GM21619 (cell line): ENCODE measurements around the gene KREMEN2.
"Not testable (repeated sequence)": the region's sequence is repeated elsewhere in the genome, so short reads cannot be mapped to it uniquely, and the experiment has no call there.

ENCODE experiments used
- ATAC-seq: cut with Tn5 transposase; IDR thresholded peaks from one replicate; pipeline ENCODE4 v1.9.1; 2021; ENCODE audit not compliant: unreplicated experiment

KREMEN2 gene

DNA sequence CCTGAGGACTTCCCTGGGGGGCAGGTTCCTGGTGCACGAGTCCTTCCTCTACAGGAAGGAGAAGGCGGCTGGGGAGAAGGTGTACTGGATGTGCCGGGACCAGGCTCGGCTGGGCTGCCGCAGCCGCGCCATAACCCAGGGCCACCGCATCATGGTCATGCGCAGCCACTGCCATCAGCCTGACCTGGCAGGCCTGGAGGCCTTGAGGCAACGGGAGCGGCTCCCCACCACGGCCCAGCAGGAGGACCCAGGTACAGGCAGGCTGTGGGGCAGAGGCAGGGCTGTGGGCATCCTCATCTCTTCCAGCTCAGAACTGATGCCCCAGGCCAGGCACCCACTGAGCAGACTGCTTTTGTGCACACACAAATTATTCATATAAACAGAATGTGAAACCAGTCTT, 25.9 kb upstream of the KREMEN2 start:
- no peak for ATAC-seq

DNA sequence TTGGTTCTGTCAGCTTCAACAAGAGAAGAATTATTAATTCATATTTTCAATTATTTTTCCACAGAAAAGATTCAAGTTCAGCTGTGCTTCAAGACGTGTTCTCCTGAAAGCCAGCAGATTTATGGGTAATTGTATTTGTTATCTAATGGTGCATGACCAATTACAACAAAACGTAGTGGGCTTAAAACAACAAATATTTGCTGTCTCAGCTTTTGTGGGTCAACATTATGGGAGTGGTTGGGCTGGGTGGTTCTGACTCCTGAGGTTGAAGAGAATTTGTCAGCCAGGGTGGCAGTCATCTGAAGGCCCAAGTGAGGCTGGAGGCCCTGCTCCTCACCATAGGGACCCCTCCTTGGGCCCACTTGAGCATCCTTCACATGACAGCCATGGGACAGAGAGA, 24.1 kb upstream of the KREMEN2 start:
- no peak for ATAC-seq

DNA sequence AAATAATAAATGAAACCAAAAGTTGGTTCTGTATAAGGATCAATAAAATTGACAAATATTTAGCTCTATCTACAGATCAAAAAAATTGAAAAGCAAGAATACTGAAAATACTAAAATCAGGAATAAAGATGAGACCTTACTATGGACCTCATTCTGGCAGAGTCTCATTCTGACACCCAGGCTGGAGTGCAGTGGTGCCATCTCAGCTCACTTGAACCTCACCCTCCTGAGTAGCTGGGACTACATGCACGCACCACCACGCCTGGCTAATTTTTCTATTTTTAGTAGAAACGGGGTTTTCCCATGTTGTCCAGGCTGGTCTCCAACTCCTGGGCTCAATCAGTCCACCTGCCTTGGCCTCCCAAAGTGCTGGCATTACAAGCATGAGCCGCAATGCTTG, 22.0 kb upstream of the KREMEN2 start:
- no peak for ATAC-seq

DNA sequence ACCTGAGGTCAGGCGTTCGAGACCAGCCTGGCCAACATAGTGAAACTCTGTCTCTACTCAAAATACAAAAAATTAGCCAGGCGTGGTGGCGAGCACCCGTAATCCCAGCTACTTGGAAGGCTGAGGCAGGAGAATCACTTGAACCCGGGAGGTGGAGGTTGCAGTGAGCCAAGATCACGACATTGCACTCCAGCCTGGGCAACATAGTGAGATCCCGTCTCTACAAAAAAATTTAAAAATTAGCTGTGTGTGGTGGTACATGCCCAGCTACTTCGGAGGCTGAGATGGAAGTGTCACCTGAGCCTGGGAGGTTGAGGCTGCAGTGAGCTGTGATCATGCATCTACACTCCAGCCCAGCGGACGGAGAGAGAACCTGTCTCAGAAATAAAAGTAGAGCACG, 20.4 kb upstream of the KREMEN2 start:
- not testable (repeated sequence) for ATAC-seq

DNA sequence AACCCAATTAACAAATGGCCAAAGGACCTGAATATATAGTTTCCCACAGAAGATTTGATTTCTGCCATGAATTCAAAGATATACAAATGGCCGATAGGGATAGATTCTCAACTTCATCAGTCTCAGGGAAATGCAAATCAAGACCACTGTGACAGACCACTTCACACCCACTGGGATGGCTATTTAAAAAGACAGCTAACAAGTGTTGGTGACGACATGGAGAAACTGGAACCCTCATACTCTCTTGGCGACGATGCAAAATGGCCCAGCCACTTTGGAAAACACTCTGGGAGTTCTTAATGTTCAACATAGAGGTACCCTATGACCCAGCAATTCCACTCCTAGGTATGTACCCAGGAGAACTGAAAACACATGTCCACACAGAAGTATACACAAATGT, 17.4 kb upstream of the KREMEN2 start:
- no peak for ATAC-seq

DNA sequence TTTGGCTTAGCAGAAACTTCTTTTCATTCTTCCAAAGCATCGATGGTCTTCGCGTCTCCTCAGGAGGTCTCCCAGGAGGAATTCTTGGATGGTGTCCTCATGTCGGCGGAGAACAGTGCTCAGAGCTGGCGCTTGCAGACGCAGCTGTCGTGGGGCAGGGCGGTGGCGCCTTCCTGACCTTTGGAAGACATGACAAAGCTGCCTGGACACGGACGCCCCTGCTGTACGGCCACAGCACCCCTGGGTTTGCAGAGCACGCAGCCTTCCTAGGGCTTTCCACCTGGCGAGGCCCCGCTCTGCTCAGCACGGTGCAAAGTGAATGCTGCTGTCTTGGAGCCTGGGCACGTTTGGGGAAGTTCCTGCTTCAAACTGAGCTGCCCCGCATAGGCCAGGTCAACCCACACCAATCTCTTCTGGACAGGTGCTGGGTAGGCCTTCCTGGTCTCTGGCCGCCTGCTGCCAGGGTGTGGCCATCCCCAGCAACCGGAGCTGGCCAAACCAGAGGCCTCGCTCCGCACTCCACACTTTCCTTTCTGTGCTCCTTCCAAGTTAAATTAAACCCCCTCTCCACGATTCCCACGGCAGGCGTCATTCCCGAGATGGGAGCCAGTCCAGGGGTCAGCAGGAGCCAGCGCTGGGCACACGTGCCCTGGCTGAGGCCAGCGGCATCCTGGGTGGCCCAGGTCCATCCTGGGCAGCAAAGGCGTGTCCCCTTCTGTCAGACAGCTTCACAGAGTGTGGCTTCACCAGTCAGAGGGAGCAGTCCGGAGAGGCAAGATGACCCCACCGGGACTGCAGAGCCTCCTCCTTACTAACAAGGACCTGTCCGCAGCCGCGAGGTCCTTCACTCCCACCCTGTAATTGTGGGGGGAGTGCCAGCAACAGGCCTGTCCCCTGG, 15.0 kb upstream of the KREMEN2 start:
- no peak for ATAC-seq

DNA sequence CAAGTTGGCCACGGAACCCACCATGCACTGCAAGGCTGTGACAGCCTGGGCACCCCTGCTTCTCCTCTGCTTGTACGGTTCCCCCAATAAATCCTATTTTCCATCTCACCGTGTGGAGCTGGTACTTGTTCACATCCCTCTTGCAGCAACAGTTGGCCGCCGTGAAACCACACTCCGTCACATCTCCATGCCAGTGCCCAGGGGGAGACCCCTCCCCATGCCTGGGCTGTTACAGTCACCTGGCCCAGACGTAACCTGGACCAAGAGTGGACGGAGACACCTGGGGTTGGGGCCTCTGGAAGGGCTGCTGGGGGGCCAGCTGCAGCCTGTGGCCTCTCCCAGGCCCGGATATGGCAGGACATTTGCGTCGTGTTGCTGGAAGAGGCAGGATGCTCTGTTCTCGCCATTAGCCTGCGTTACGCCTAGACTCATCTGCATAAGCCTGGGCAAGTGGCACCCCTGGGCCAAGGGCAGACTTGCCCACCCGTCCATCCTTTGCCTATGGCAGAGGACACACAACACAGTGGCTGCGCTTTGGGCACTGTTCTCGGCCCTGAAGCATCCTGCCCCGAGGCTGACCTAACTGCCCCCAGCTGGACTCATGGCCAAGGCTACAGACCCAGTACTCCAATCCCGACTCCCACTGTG, 14.2 kb upstream of the KREMEN2 start:
- no peak for ATAC-seq

DNA sequence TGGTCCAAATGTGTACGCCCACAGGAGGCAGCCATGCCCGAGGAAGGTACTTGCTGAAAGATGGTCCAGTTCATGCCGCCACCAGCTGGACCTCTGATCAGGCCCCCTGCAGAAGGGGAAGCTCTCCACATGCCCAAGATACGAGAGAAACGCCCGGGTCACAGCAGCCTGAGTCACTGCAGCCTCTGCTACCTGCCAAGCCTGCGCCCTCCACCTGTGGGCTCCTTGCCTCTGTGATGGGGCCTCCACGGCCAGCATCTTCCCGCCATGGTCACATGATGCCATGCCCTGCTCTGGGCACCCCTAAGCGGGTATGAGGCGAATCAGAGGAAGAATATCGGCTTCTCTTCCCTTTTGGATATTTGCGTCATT, 13.7 kb upstream of the KREMEN2 start:
- no peak for ATAC-seq

DNA sequence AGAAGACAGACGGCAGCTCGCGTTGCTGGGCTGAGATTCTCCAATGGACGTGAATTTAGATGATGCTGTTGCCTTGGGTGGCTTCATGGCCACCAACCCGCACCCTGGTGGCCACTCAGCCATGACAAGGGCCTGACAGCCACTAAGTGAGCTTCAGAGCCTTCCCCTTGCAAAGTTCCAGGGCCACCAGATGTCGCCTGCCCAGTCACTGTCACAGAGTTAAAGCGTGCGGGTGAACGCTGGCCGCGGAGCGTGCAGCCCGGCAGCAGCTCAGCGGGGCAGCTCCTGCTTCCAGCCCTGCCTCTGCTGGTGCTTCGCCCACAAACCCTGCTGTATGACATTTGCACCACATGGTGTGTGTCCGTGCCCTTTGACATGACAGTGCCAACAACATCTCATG, 13.3 kb upstream of the KREMEN2 start:
- ATAC-seq: no peak

DNA sequence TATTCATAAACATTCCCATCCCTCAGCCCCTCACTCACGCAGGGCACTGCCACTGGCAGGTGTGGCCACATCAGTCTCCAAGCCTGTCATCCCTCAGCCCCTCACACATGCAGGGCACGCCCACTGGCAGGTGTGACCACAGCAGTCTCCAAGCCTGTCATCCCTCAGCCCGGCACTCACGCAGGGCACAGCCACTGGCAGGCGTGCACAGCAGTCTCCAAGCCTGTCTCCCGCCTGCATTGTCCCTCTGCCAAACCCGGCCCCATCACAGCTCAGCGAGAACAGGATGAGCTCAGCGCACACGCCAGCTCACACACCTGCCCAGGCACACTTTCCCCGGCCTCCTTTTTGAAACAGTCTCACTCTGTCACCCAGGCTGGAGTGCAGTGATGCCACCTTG, 11.4 kb upstream of the KREMEN2 start:
- no peak for ATAC-seq

DNA sequence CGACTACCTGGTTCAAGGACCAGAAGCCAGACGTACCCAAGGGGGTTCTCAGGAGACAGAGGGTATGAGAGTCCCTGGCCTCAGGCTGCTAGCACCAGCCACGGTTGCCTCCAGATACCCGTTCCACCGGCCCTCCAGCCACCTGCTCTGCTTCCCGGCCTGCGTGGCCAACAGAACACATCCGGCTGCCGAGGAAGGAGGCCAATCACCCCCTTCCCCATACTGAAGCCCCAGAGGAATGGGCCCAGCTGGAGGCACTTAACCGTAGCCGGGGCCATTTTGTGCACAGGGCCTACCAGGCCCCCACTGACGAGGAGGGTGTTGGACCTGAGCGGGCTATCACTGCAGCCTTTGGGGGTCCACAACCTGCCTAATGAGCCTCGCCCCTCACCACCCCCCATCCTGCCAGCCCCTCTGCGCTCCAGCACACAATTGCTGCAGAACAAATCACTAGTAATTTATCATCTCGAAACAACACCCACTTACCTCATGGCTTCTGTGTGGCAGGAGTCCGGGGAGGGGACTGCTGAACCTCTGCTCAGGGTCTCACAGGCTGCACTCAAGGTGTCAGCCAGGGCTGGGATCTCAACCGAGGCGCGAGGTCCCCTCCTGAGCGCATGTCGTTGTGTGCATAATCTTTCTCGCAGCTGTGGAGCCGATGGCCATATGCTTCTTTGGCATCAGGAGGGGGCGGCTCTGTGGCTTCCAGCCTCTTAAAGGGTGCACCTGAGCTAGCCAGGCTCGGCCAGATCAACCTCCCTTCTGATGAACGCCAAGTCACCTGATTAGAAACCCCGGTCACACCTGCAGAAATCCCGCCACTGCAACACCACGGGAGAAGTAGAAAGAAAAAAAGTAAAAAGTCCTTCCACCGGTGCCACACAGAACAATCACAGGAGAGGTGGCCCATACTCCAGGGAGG, 10.1 kb upstream of the KREMEN2 start:
- no peak for ATAC-seq

DNA sequence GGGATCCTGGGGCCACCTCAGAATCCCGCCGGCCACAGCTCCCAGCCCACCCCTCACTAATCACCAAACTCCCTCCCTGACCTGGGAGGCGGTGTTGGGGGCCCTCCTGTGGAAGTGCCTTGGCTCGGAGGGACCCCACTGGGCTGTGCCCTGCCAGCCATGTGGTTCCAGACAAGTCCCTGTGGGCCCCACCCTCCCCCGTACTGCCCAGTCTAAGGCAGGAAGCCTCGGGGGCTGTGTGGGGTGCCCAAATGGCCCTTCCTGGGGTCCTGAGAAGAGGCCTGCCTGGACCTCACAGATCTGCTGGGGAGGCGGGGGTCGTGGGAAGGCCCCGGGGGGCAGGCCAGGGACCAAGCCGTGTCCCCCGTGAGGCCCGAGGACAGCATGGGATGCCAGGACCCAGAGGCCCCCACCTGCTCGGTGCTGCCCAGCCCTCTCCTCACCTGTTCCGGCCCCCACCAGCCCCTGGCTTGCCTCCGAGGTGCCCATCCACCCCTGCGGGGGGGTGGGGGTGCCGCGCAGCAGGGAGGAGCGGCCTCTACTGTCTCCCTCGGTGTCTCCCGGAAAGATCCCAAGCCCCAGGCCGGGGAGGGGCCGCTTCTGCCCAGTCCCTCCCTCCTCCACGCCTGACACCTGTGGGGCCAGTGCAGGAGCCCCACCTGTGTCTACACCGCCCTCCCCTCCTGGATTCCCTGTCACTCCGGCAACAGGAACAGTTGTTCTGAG, 9.3 kb upstream of the KREMEN2 start:
- ATAC-seq: no peak

DNA sequence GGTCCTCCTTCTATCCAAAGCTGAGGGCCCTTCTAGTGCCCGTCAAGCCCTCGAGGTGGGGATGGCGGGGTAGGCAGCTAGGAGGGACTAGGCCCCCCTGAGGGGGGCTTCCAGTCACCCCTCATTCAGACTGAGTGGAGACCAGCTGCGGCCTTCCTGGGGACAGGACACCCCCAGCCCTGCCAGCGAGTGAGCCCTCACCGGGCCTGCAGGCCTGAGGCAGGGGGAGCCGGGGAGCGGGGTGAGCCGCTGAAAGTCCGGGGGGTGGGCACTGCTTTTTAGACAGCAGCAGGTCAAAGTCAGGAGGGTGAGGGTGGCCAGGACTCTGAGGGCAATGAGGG, 8.7 kb upstream of the KREMEN2 start:
- no peak for ATAC-seq

DNA sequence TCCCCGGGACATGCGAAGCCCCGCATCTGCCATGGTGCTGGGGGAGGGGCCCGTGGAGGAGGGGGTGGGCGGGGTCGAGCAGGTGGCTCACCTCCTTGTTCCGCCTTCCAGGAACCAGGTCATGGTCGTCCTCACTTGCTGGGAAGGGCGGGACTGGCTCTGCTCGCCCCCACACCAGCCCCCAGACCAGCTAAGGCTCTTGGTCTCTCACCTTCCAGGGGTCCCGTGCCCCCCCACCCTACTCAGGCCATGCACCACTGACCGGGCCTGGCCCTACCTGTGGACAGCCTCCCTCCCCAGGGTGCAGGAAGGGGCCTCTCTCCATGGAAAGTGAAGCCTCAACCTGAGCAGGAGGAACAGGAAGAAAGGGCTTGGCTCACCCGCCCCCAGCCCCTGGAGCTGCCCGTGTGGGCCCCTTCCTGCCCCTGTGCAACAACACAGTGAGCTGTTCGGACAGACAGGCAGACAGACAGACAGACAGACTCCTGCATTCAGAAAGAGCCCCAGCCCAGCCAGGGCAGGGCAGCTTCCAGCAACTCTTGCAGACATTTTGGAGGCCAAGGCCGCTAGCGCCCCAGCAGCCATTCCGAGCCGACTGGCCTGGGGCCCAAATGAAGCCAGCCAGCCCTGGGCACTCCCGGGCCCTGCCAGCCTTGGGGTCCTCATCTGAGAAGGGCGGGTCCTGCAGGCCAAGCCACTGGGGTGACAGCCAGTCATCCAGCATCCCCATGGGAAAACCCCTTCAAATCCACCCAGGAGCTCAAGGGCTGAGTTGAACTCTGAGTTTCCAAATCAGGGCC, 8.1 kb upstream of the KREMEN2 start:
- no peak for ATAC-seq

DNA sequence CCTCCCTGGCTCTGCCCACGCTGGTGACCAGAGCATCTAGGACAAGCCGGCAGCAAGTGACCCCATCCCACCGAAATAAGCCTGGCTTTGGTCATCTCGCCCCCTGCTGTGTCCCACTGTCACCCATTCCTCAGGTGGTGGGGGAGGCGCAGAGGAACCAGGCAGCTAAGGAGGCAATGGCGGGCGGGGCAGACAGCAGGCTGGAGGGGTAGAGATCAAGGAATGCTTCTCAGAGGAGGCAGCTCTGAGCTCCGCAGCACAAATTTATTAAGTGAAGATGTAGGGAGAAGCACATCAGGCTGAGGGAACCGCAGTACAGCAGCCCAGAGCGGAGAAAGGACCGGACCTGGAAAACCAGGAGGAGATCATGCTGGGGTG, 7.5 kb upstream of the KREMEN2 start:
- no peak for ATAC-seq

DNA sequence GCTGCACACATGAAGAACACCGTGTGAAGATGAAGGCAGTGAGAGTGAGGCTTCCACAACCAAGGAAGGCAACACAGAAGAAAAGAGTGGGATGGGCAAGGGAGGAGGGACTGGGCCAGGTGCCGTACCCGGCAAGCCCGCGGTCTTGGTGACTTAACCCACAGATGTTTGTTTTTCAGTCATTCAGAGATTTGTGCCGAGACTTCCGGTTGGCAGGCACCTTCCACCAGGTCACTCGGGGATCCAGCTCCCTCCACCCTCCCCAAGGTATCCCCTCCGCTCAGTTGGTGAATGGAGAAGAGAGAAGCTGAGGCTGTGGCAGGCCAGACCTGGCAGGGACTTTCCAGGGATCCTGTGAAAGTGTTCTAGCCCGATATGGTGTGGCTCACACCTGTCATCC, 4.9 kb upstream of the KREMEN2 start:
- no peak for ATAC-seq

DNA sequence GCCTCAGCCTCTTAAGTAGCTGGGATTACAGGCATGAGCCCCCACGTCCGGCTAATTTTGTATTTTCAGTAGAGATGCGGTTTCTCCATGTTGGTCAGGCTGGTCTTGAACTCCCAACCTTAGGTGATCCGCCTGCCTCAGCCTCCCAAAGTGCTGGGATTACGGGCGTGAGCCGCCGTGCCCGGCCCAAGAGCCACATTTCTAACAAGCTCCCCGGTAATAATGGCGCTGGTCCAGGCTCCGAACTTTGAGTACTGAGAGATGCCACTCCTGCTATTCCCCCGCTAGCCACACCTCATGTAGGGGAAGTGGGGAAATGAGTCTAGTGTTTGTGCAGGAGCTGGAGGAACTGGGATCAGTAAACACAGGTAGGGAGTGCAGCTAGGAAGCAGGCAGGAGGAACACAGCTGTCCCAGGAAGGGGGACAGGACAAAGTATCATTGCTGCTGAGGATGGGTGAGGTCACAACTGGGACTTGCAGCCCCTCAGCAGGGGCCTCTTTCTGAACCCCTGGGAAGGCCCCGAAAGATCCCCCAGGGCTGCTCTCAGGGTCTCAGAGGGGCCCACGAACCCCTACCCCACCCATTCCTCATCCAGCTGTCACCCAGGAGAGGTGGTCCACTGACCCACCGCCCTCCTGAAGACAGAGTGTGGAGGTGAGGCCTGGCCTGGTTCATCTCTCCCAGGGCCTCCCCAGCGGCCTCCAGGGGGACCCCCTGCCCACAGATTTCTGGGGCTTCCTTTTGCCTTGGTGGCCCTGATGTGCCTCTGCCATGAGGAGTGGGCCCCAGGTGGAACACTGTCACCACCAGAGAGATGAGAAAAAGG, 3.7 kb upstream of the KREMEN2 start:
- ATAC-seq: no peak

DNA sequence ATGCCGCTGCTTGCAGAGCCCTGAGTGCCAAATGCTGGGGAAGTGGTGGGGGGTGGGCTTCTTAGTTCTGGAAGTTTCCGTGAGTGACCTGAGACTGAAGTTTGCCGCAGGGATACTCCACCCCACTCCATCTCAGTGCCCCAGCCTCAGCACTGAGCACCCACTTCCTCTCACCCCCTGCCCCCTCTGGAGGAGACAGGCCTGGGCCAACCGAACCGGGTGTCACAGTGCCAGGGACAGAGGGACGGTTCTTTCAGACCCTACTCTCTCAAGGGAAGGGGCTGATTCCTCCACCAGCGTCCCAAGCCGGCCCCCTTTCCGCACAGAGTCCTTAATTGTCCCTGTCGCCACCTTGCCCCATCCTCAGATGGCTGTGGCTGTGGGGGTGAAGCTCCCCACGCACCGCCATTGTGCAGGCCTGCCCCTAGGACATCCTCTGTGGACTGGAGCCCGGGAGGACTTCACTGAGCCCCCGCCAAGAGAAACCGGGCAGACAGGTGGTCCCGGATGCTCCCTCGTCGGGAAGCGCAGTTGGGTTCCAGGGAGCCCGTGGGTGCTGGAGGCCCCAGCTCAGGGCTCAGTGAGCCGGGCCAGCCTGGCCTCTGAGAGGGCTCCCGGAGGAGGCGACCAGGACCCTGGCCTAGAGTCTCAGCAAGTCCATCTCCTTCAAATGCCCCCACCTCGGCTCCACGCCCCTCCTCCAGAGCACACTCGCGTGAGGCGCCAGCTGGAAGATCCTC, 1.6 kb upstream of the KREMEN2 start:
- no peak for ATAC-seq
